ENCODE results near the gene CS. TPM values are rescaled to one million over a fixed set of nuclear protein-coding genes. Genes with fewer than 3 reads are reported as not detected.

Gene CS
- total and polyA plus RNA-seq, 4 experiments from 2014 or later: 73.1 to 136 (median 116) TPM

GRCh38 chr12:56244494-56244893 lies 55.6 kb downstream of the CS start:
- Histone ChIP-seq H3K4me3 (ENCODE audit: low read length in 2 of 2) (no peak overlapping the region), H3K4me1 (ENCODE audit: insufficient read depth, low read length) (no peaks in the 10 kb centered on the region), H3K27ac (ENCODE audit: low read depth, low read length) (no peak overlapping the region), H3K9me3 (ENCODE audit: control insufficient read depth in 1 of 2, low read length in 2 of 2) (no peaks in the 10 kb centered on the region), H3K36me3 (ENCODE audit: insufficient read depth, low read length) (peaks cover 74% of the 10 kb centered on the region), H3K27me3 (ENCODE audit: insufficient read depth, low read length) (no peaks in the 10 kb centered on the region)
- Mint-ChIP-seq H3K4me3 (no peak overlapping the region), H3K27ac (peak overlapping the region in 1 of 7 donors; percentile 64), H3K4me1 (no peaks in the 10 kb centered on the region), H3K27me3 (no peaks in the 10 kb centered on the region), H3K9me3 (peaks cover 0 to 4% (median 0%) of the 10 kb centered on the region in 8 donors), H3K36me3 (peaks cover 24 to 71% of the 10 kb centered on the region in 2 donors)
- DNase-seq: no peak
- ChIA-PET CTCF (ENCODE audit: partially characterized antibody) (no interaction called here), POLR2A (ENCODE audit: partially characterized antibody) (interaction anchor here (1.3 kb wide), 1 partner anchor 23 kb away, joined by 3 read pairs; the partner anchor contains the start of gene RNF41)
- intact Hi-C loops (cut with micrococcal nuclease): no loop called here

GRCh38 chr12:56243731-56244181 lies 56.4 kb downstream of the CS start:
- POLR2A ChIA-PET (ENCODE audit: partially characterized antibody): no interaction called here
- Mint-ChIP-seq H3K4me1 (no peaks in the 10 kb centered on the region), H3K27me3 (no peaks in the 10 kb centered on the region), H3K27ac (no peak overlapping the region), H3K9me3 (peaks cover 0 to 4% (median 0%) of the 10 kb centered on the region in 8 donors), H3K36me3 (peaks cover 19 to 69% of the 10 kb centered on the region in 2 donors), H3K4me3 (no peak overlapping the region)
- Histone ChIP-seq H3K36me3 (ENCODE audit: insufficient read depth, low read length) (peaks cover 69% of the 10 kb centered on the region), H3K4me3 (ENCODE audit: low read length in 2 of 2) (no peak overlapping the region), H3K4me1 (ENCODE audit: insufficient read depth, low read length) (no peaks in the 10 kb centered on the region), H3K27ac (ENCODE audit: low read depth, low read length) (no peak overlapping the region), H3K9me3 (ENCODE audit: control insufficient read depth in 1 of 2, low read length in 2 of 2) (no peaks in the 10 kb centered on the region), H3K27me3 (ENCODE audit: insufficient read depth, low read length) (no peaks in the 10 kb centered on the region)
- DNase-seq: no peak
- intact Hi-C loops (cut with micrococcal nuclease): no loop called here
- CTCF ChIA-PET (ENCODE audit: partially characterized antibody): no interaction called here

DNA sequence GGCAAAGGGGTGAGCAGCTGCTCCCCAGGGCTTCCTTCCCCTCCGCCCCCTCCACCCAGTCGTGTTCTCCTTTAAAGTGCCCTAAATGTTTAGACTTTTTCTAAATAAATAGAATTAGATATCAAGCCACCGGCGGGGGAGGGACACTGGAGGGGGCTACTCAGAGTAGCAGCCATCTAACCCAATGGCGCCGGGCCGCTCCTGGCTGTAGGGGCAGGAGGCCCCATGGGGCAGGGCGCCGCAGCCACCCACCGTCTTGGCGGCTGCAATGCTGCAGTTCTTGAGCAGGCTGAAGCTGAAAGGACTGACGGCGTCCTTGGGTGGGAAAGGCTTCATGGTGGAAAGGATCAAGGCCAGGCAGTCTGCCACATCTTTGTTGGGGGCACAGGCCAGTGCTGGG lies 57.1 kb downstream of the CS start:
- no peaks in the 10 kb centered on the region for H3K4me1 Mint-ChIP-seq
- POLR2A ChIA-PET (ENCODE audit: partially characterized antibody): no interaction called here
- Histone ChIP-seq H3K4me3 (ENCODE audit: low read length in 2 of 2) (no peak overlapping the region), H3K4me1 (ENCODE audit: insufficient read depth, low read length) (no peaks in the 10 kb centered on the region), H3K27me3 (ENCODE audit: insufficient read depth, low read length) (no peaks in the 10 kb centered on the region), H3K36me3 (ENCODE audit: insufficient read depth, low read length) (peaks cover 61% of the 10 kb centered on the region), H3K27ac (ENCODE audit: low read depth, low read length) (no peak overlapping the region), H3K9me3 (ENCODE audit: control insufficient read depth in 1 of 2, low read length in 2 of 2) (no peaks in the 10 kb centered on the region)
- intact Hi-C loops (cut with micrococcal nuclease): no loop called here
- CTCF ChIA-PET (ENCODE audit: partially characterized antibody): no interaction called here
- H3K9me3 Mint-ChIP-seq: peaks cover 0 to 4% (median 0%) of the 10 kb centered on the region in 8 donors
- DNase-seq: no peak
- H3K36me3 Mint-ChIP-seq: peaks cover 19 to 67% of the 10 kb centered on the region in 2 donors
- H3K27ac Mint-ChIP-seq: peak overlapping the region in 1 of 7 donors; percentile 8
- no peak overlapping the region for H3K4me3 Mint-ChIP-seq
- no peaks in the 10 kb centered on the region for H3K27me3 Mint-ChIP-seq

DNA sequence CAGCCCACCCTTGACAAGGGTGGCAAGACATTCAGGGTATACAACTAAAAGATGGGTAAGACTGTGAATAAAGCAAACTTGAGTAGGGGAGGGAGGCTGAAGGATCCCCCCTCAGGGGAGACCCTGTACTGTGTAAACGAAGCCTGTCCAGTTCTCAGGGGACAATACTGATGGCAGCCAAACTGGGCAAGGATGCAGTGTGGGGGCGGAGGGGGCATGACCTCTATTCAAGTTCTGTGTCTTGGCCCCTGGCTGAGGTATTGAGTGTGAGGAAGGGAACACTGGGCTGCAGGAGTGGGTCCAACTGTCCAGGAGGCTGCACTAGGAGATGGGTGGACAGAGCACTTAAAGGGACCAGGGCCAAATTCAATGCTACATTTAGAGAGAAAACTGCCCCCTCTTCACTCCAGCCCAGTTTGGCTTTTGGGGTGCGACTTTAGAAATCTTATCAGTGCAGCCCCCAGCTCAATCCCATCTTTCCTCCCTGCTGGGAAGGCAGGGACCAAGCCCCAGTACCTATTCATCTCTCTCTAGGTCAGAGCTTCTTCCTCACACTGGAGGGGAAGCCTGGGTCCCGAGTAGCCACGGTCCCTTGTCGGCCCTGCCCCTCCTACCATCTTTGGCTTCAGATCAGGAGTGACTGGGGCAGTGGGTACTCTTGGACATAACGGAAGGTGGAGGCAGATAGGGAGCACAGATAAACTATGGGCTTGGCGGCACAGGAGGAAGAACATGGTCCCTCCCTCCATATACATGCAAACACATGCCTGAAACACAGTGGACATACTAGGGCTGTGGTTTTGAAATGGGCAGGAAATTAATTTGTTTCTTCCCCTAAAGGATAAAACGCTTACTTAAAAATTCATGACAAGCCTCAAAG lies 58.5 kb downstream of the CS start:
- Histone ChIP-seq H3K36me3 (ENCODE audit: insufficient read depth, low read length) (peaks cover 50% of the 10 kb centered on the region), H3K4me1 (ENCODE audit: insufficient read depth, low read length) (no peaks in the 10 kb centered on the region), H3K4me3 (ENCODE audit: low read length in 2 of 2) (no peak overlapping the region), H3K27ac (ENCODE audit: low read depth, low read length) (no peak overlapping the region), H3K27me3 (ENCODE audit: insufficient read depth, low read length) (no peaks in the 10 kb centered on the region), H3K9me3 (ENCODE audit: control insufficient read depth in 1 of 2, low read length in 2 of 2) (no peaks in the 10 kb centered on the region)
- peak overlapping the region in 4 of 7 donors; percentile 17 to 66 (median 26) for H3K27ac Mint-ChIP-seq
- peaks cover 0 to 4% (median 0%) of the 10 kb centered on the region in 8 donors for H3K9me3 Mint-ChIP-seq
- DNase-seq: no peak
- ChIA-PET POLR2A (ENCODE audit: partially characterized antibody) (no interaction called here), CTCF (ENCODE audit: partially characterized antibody) (no interaction called here)
- intact Hi-C loops (cut with micrococcal nuclease): no loop called here
- no peak overlapping the region for H3K4me3 Mint-ChIP-seq
- no peaks in the 10 kb centered on the region for H3K4me1 Mint-ChIP-seq
- H3K27me3 Mint-ChIP-seq: no peaks in the 10 kb centered on the region
- peaks cover 13 to 60% of the 10 kb centered on the region in 2 donors for H3K36me3 Mint-ChIP-seq

DNA sequence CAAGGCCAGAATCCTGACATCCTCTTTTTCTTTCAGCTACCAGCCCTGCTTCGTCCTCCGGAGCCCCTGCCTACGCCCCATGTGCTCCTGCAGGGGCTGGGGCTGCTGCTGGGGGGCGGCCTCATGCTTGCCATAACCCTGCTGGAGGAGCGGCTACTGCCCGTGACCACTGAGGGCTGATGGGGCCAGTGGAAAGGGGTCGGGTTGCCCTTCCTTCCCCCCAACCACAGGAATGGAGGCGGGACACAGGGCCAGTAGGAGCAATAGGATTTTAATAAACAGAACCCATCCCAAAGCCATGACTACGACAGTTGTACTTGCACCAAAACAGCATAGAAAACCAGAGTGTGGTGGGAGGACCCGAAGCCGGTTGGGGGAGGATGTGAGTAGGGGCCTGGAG lies 62.6 kb downstream of the CS start:
- Mint-ChIP-seq H3K36me3 (peaks cover 0 to 38% of the 10 kb centered on the region in 2 donors), H3K27me3 (no peaks in the 10 kb centered on the region), H3K9me3 (peaks cover 0 to 4% (median 0%) of the 10 kb centered on the region in 8 donors), H3K4me1 (no peaks in the 10 kb centered on the region), H3K4me3 (no peak overlapping the region), H3K27ac (no peak overlapping the region)
- Histone ChIP-seq H3K9me3 (ENCODE audit: control insufficient read depth in 1 of 2, low read length in 2 of 2) (no peaks in the 10 kb centered on the region), H3K27me3 (ENCODE audit: insufficient read depth, low read length) (no peaks in the 10 kb centered on the region), H3K4me3 (ENCODE audit: low read length in 2 of 2) (no peak overlapping the region), H3K4me1 (ENCODE audit: insufficient read depth, low read length) (no peaks in the 10 kb centered on the region), H3K36me3 (ENCODE audit: insufficient read depth, low read length) (peaks cover 20% of the 10 kb centered on the region), H3K27ac (ENCODE audit: low read depth, low read length) (no peak overlapping the region)
- ChIA-PET CTCF (ENCODE audit: partially characterized antibody) (no interaction called here), POLR2A (ENCODE audit: partially characterized antibody) (no interaction called here)
- no peak for DNase-seq
- intact Hi-C loops (cut with micrococcal nuclease): no loop called here

DNA sequence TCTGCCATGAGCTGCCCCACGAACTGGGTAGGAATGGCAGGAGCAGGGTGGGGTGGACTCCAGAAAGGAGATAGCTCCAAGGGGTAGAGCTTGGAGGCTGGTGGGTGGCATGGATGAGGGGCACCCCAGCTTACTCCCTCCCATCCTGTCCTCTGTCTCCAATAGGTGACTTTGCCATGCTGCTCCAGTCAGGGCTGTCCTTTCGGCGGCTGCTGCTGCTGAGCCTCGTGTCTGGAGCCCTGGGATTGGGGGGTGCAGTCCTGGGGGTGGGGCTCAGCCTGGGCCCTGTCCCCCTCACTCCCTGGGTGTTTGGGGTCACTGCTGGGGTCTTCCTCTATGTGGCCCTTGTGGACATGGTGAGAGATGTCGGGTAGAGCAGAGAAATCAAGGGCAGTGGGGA lies 63.1 kb downstream of the CS start:
- POLR2A ChIA-PET (ENCODE audit: partially characterized antibody): interaction anchor here (1.1 to 1.4 kb wide), 2 partner anchors 15 to 21 kb away, joined by 3 to 5 read pairs; partner anchors contain the start of genes ANKRD52 and RNF41
- Mint-ChIP-seq H3K9me3 (peaks cover 0 to under 1% (median 0%) of the 10 kb centered on the region in 8 donors), H3K4me1 (no peaks in the 10 kb centered on the region), H3K27me3 (no peaks in the 10 kb centered on the region), H3K36me3 (peaks cover 0 to 33% of the 10 kb centered on the region in 2 donors), H3K4me3 (no peak overlapping the region), H3K27ac (peak overlapping the region in 1 of 7 donors; percentile 23)
- DNase-seq: no peak
- peaks cover 14% of the 10 kb centered on the region for H3K36me3 ChIP-seq (ENCODE audit: insufficient read depth, low read length)
- no peaks in the 10 kb centered on the region for H3K9me3 ChIP-seq (ENCODE audit: control insufficient read depth in 1 of 2, low read length in 2 of 2)
- H3K27me3 ChIP-seq (ENCODE audit: insufficient read depth, low read length): no peaks in the 10 kb centered on the region
- H3K4me1 ChIP-seq (ENCODE audit: insufficient read depth, low read length): no peaks in the 10 kb centered on the region
- no peak overlapping the region for H3K27ac ChIP-seq (ENCODE audit: low read depth, low read length)
- no peak overlapping the region for H3K4me3 ChIP-seq (ENCODE audit: low read length in 2 of 2)
- intact Hi-C loops (cut with micrococcal nuclease): no loop called here
- CTCF ChIA-PET (ENCODE audit: partially characterized antibody): interaction anchor here (1.3 kb wide), 1 partner anchor 118 kb away, joined by 3 read pairs; no protein-coding TSS in a partner anchor

DNA sequence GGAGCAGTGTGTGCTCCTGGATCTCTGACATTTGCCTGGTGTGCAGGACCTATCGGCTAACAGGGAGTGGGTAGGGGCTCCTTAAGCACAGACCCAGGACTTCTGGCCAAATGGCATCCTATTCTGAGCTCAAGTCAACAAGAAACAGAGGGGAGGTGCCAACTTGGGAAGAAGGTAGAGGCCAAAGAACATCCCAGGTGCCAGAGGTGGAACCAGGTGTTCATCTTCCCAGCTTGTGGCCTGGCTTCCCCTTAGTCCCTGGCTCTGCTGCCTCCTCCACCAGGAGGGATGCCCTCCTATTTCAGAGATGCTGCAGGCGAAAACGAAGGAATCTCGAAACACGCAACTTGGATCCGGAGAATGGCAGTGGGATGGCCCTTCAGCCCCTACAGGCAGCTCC lies 64.0 kb downstream of the CS start:
- H3K27ac Mint-ChIP-seq: no peak overlapping the region
- no peaks in the 10 kb centered on the region for H3K4me1 ChIP-seq (ENCODE audit: insufficient read depth, low read length)
- H3K9me3 Mint-ChIP-seq: no peaks in the 10 kb centered on the region
- ChIA-PET CTCF (ENCODE audit: partially characterized antibody) (interaction anchor here (1.3 to 2.0 kb wide), 2 partner anchors 118 to 228 kb away, joined by 3 to 5 read pairs; no protein-coding TSS in a partner anchor), POLR2A (ENCODE audit: partially characterized antibody) (interaction anchor here (0.8 to 1.4 kb wide), 3 partner anchors 9 to 22 kb away, joined by 3 to 5 read pairs (median 3); partner anchors contain the start of genes ANKRD52 and RNF41)
- H3K4me1 Mint-ChIP-seq: no peaks in the 10 kb centered on the region
- no peak for DNase-seq
- intact Hi-C loops (cut with micrococcal nuclease): no loop called here
- H3K27me3 Mint-ChIP-seq: no peaks in the 10 kb centered on the region
- H3K36me3 ChIP-seq (ENCODE audit: insufficient read depth, low read length): peaks cover 5% of the 10 kb centered on the region
- H3K9me3 ChIP-seq (ENCODE audit: control insufficient read depth in 1 of 2, low read length in 2 of 2): no peaks in the 10 kb centered on the region
- no peak overlapping the region for H3K4me3 ChIP-seq (ENCODE audit: low read length in 2 of 2)
- H3K27ac ChIP-seq (ENCODE audit: low read depth, low read length): no peak overlapping the region
- H3K4me3 Mint-ChIP-seq: no peak overlapping the region
- H3K36me3 Mint-ChIP-seq: peaks cover 0 to 24% of the 10 kb centered on the region in 2 donors
- H3K27me3 ChIP-seq (ENCODE audit: insufficient read depth, low read length): no peaks in the 10 kb centered on the region

All from CD4-positive, alpha-beta memory T cell (primary cell).